CD4-positive, alpha-beta T cell (primary cell): ENCODE data around the gene CTIF. TPM values are rescaled to one million over a fixed set of nuclear protein-coding genes. Genes with fewer than 3 reads are reported as not detected.

Source experiments
- ATAC-seq: fragments of 200-7000 bp; cut with Tn5 transposase; one replicate; pipeline ENCODE4 v1.10.0; 2022; ENCODE audit warnings: mild to moderate bottlenecking; ENCODE audit not compliant: poor library complexity
- CTCF ChIA-PET: fragments of 350-600 bp; sonication (Branson Sonifier 250); formaldehyde crosslinking; loops from one replicate; lab custom pipeline; 2021; ENCODE audit warnings: antibody characterized with exemption, inconsistent platforms; lab: Charles Lee
- POLR2A ChIA-PET: fragments of 350-600 bp; sonication (Branson Sonifier 250); formaldehyde crosslinking; loops from one replicate; lab custom pipeline; 2021; ENCODE audit warnings: antibody characterized with exemption, inconsistent platforms; lab: Charles Lee
- DNase-seq, 14 experiments: peaks; one replicate each; pipeline ENCODE4 v3.0.0-alpha.2; 2013 to 2020; ENCODE audit warnings: mixed read lengths in 2 of 14
- H3K27ac ChIP-seq, 2 donors: one replicate each; pipeline versions ENCODE4 v1.5.1 to v1.7.0; 2013; ENCODE audit warnings: low read length in 2 of 2, low read depth in 1 of 2, mild to moderate bottlenecking in 1 of 2
- H3K27me3 ChIP-seq, 2 experiments: 1 replicate in 1 of 2; 2 replicates in 1 of 2; pipeline versions ENCODE4 v1.6.1 to v1.7.0; 2013; ENCODE audit warnings: low read length in 2 of 2, control low read depth in 1 of 2, mild to moderate bottlenecking in 1 of 2, moderate library complexity in 1 of 2; ENCODE audit not compliant: insufficient read depth in 2 of 2, control insufficient read depth in 1 of 2
- H3K36me3 ChIP-seq: one replicate; pipeline ENCODE4 v1.6.1; 2013; ENCODE audit warnings: low read length, control low read depth; ENCODE audit not compliant: insufficient read depth
- H3K4me1 ChIP-seq: one replicate; pipeline ENCODE4 v1.6.1; 2013; ENCODE audit warnings: low read length, control low read depth; ENCODE audit not compliant: insufficient read depth
- H3K4me3 ChIP-seq: one replicate; pipeline ENCODE4 v1.5.1; 2013; ENCODE audit warnings: mild to moderate bottlenecking, low read length, moderate library complexity
- H3K9me3 ChIP-seq, 2 experiments: 1 replicate in 1 of 2; 2 replicates in 1 of 2; pipeline versions ENCODE4 v1.6.1 to v1.7.0; 2013; ENCODE audit warnings: low read length in 2 of 2, mild to moderate bottlenecking in 2 of 2, control low read depth in 1 of 2, moderate library complexity in 1 of 2; ENCODE audit not compliant: control insufficient read depth in 1 of 2, insufficient read depth in 1 of 2
- H3K27ac Mint-ChIP-seq: one replicate; pipeline ENCODE4 v1.8.0; 2020; ENCODE audit warnings: mixed read lengths
- H3K27me3 Mint-ChIP-seq: one replicate; pipeline ENCODE4 v1.8.0; 2021; ENCODE audit warnings: mixed read lengths
- H3K36me3 Mint-ChIP-seq: one replicate; pipeline ENCODE4 v1.8.0; 2021; ENCODE audit warnings: low read depth, mixed read lengths
- H3K4me1 Mint-ChIP-seq: one replicate; pipeline ENCODE4 v1.8.0; 2021; ENCODE audit warnings: low read depth, mixed read lengths
- H3K4me3 Mint-ChIP-seq: one replicate; pipeline ENCODE4 v1.8.0; 2020; ENCODE audit warnings: mild to moderate bottlenecking, mixed read lengths
- H3K9me3 Mint-ChIP-seq: one replicate; pipeline ENCODE4 v1.8.0; 2020; ENCODE audit warnings: mixed read lengths
- CTCF ChIP-seq: fragments of 200-600 bp; IDR thresholded peaks from one replicate; pipeline ENCODE4 v1.8.0; 2022; ENCODE audit warnings: antibody characterized with exemption, mild to moderate bottlenecking
- intact Hi-C, 2 experiments: fragments of 100-400 bp; cut with DNase I in 1 of 2; cut with micrococcal nuclease in 1 of 2; formaldehyde crosslinking; loops; one replicate each; pipeline versions ENCODE4 v1.15.1 to v1.9.0; 2023 to 2025; cut with DNase I, micrococcal nuclease
- total RNA-seq, 174 experiments: library from RNA in 2 of 174; stranded (reverse) in 2 of 174; gene quantifications; one replicate each; pipeline ENCODE4 v1.2.3 and lab custom pipeline; 2021 to 2026

Gene CTIF
- total RNA-seq, 2 experiments from 2014 or later = 1.1 to 2.9 TPM

GRCh38 chr18:48729404-48729803 lies 190.6 kb downstream of the CTIF start:
- H3K27ac Mint-ChIP-seq = no peak overlapping the region
- POLR2A ChIA-PET = no interaction called here
- TF ChIP-seq CTCF = no peak
- DNase-seq (no peak), ATAC-seq (no peak)
- no peaks in the 10 kb centered on the region for H3K4me1 ChIP-seq
- H3K36me3 Mint-ChIP-seq = no peaks in the 10 kb centered on the region
- H3K27ac ChIP-seq = no peak overlapping the region
- no peak overlapping the region for H3K4me3 Mint-ChIP-seq
- H3K4me1 Mint-ChIP-seq = no peaks in the 10 kb centered on the region
- H3K36me3 ChIP-seq = no peaks in the 10 kb centered on the region
- H3K9me3 Mint-ChIP-seq = no peaks in the 10 kb centered on the region
- H3K9me3 ChIP-seq = peaks cover 0 to 3% of the 10 kb centered on the region in 2 experiments
- H3K4me3 ChIP-seq = no peak overlapping the region
- H3K27me3 Mint-ChIP-seq = no peaks in the 10 kb centered on the region
- intact Hi-C loops = no loop called here
- CTCF ChIA-PET = no interaction called here
- no peaks in the 10 kb centered on the region for H3K27me3 ChIP-seq

- no peak overlapping the region for H3K4me3 Mint-ChIP-seq
- TF ChIP-seq CTCF = no peak
- POLR2A ChIA-PET = no interaction called here
- intact Hi-C loops = no loop called here
- DNase-seq = no peak
- no peak overlapping the region for H3K27ac Mint-ChIP-seq
- Histone ChIP-seq H3K4me3 (no peak overlapping the region), H3K36me3 (no peaks in the 10 kb centered on the region), H3K27ac (no peak overlapping the region), H3K27me3 (no peaks in the 10 kb centered on the region), H3K4me1 (peaks cover under 1% of the 10 kb centered on the region), H3K9me3 (peaks cover 0 to 3% of the 10 kb centered on the region in 2 experiments)
- H3K9me3 Mint-ChIP-seq = no peaks in the 10 kb centered on the region
- H3K36me3 Mint-ChIP-seq = no peaks in the 10 kb centered on the region
- H3K27me3 Mint-ChIP-seq = no peaks in the 10 kb centered on the region
- ATAC-seq = no peak
- CTCF ChIA-PET = no interaction called here
- H3K4me1 Mint-ChIP-seq = no peaks in the 10 kb centered on the region
These were observed 191.2 kb downstream of the CTIF start for GRCh38 chr18:48730010-48730409.

GRCh38 chr18:48732767-48733424 lies 194.1 kb downstream of the CTIF start:
- DNase-seq = no peak
- no peak overlapping the region for H3K27ac Mint-ChIP-seq
- ChIA-PET CTCF (no interaction called here), POLR2A (no interaction called here)
- peaks cover 0 to 3% of the 10 kb centered on the region in 2 experiments for H3K9me3 ChIP-seq
- H3K27ac ChIP-seq = no peak overlapping the region
- no peaks in the 10 kb centered on the region for H3K27me3 ChIP-seq
- H3K4me3 Mint-ChIP-seq = no peak overlapping the region
- intact Hi-C loops = no loop called here
- ATAC-seq = no peak
- no peaks in the 10 kb centered on the region for H3K9me3 Mint-ChIP-seq
- H3K4me1 Mint-ChIP-seq = no peaks in the 10 kb centered on the region
- H3K4me3 ChIP-seq = no peak overlapping the region
- TF ChIP-seq CTCF = no peak
- no peaks in the 10 kb centered on the region for H3K36me3 ChIP-seq
- no peaks in the 10 kb centered on the region for H3K27me3 Mint-ChIP-seq
- no peaks in the 10 kb centered on the region for H3K36me3 Mint-ChIP-seq
- peaks cover 4% of the 10 kb centered on the region for H3K4me1 ChIP-seq
